GM20000 (cell line): ENCODE results near the gene IFNA8.
A peak's percentile ranks its signal among the peaks of the same experiment; 100 is the strongest.

Source experiments
- DNase-seq: peaks from one replicate; pipeline ENCODE4 v3.0.0; 2012; ENCODE audit warnings: low spot score
- CTCF ChIP-seq: IDR thresholded peaks from 2 replicates; pipeline ENCODE4 v1.5.1; 2012; ENCODE audit warnings: mild to moderate bottlenecking, control low read depth; ENCODE audit errors: extremely low read depth, missing control alignments

Gene IFNA8

GRCh38 chr9:21412107-21412506 lies 3.2 kb downstream of the IFNA8 start:
- TF ChIP-seq CTCF, result no peak
- DNase-seq, result no peak

GRCh38 chr9:21413151-21413550 lies 4.2 kb downstream of the IFNA8 start:
- no peak for DNase-seq
- TF ChIP-seq CTCF, result no peak

GRCh38 chr9:21413624-21414023 lies 4.7 kb downstream of the IFNA8 start:
- peak; percentile 51 for TF ChIP-seq CTCF
- DNase-seq, result no peak

- no peak for DNase-seq
- no peak for TF ChIP-seq CTCF
These were observed 5.5 kb downstream of the IFNA8 start for GRCh38 chr9:21414220-21414940.

GRCh38 chr9:21415493-21416267 lies 6.8 kb downstream of the IFNA8 start:
- TF ChIP-seq CTCF, result no peak
- DNase-seq, result no peak

GRCh38 chr9:21428235-21428634 lies 19.3 kb downstream of the IFNA8 start:
- no peak for DNase-seq

More at GRCh38 chr9:21428235-21428634, 19.3 kb downstream of the IFNA8 start:
- TF ChIP-seq CTCF, result no peak
